Activated T-cell treated with anti-CD3 and anti-CD28 coated beads, Interleukin-2, amount 50 U/mL, for 4 hours (primary cell): ENCODE data around the gene CLCN4. TPM values are rescaled to one million over a fixed set of nuclear protein-coding genes. Genes with fewer than 3 reads are reported as not detected.

ENCODE experiments used
- ATAC-seq, 2 donors: fragments of 200-7000 bp; cut with Tn5 transposase; one replicate each; pipeline ENCODE4 v1.10.0; 2021
- DNase-seq: peaks from one replicate; pipeline ENCODE4 v3.0.0-alpha.2; 2020
- H3K27me3 Mint-ChIP-seq: one replicate; pipeline ENCODE4 v1.8.0; 2021; ENCODE audit warnings: low read depth, mixed read lengths
- H3K36me3 Mint-ChIP-seq: one replicate; pipeline ENCODE4 v1.8.0; 2022; ENCODE audit warnings: mixed read lengths; ENCODE audit not compliant: insufficient read depth
- H3K4me1 Mint-ChIP-seq: one replicate; pipeline ENCODE4 v1.8.0; 2021; ENCODE audit warnings: low read depth, mixed read lengths
- H3K4me3 Mint-ChIP-seq: one replicate; pipeline ENCODE4 v1.8.0; 2021; ENCODE audit warnings: mild to moderate bottlenecking, moderate library complexity, mixed read lengths
- H3K9me3 Mint-ChIP-seq: one replicate; pipeline ENCODE4 v1.8.0; 2021; ENCODE audit warnings: mixed read lengths
- total RNA-seq, 3 donors: library from RNA; stranded (reverse); gene quantifications; one replicate each; pipeline ENCODE4 v1.2.1, GENCODE V29; 2021

CLCN4 gene
- total RNA-seq, 3 donors from 2014 or later: 0.05 to 0.35 (median 0.08) TPM

DNA sequence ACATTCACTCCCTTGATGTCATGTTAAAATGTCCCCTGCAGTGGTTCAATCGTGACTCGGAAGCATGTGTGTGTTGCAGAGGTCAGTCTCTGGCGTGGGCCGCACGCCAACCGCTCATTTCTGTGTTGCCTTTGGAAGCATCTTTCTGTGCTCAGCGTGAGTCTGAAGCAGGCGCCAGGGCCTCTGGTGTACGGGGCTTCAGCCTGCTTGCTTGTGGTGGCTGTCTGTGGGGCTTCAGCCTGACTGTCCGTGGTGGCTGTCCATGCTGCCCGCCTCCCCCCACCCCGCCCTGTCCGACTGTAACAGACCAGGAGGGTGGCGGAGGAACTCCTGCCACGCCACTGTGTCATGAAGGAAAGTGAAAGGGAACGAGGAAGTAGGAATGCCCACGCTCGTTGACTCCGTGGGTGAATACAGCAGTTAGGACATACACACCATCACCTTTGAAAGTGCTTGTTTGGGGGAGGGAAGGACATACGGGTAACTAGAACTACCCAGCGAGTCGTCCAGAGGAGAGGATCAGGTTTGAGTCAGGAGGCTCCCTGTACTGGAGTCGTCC lies 14.7 kb upstream of the CLCN4 start:
- H3K9me3 Mint-ChIP-seq: no peaks in the 10 kb centered on the region
- peaks cover 12% of the 10 kb centered on the region for H3K36me3 Mint-ChIP-seq
- no peaks in the 10 kb centered on the region for H3K27me3 Mint-ChIP-seq
- H3K4me3 Mint-ChIP-seq: no peak overlapping the region
- no peak for DNase-seq
- ATAC-seq: no peak
- H3K4me1 Mint-ChIP-seq: no peaks in the 10 kb centered on the region

DNA sequence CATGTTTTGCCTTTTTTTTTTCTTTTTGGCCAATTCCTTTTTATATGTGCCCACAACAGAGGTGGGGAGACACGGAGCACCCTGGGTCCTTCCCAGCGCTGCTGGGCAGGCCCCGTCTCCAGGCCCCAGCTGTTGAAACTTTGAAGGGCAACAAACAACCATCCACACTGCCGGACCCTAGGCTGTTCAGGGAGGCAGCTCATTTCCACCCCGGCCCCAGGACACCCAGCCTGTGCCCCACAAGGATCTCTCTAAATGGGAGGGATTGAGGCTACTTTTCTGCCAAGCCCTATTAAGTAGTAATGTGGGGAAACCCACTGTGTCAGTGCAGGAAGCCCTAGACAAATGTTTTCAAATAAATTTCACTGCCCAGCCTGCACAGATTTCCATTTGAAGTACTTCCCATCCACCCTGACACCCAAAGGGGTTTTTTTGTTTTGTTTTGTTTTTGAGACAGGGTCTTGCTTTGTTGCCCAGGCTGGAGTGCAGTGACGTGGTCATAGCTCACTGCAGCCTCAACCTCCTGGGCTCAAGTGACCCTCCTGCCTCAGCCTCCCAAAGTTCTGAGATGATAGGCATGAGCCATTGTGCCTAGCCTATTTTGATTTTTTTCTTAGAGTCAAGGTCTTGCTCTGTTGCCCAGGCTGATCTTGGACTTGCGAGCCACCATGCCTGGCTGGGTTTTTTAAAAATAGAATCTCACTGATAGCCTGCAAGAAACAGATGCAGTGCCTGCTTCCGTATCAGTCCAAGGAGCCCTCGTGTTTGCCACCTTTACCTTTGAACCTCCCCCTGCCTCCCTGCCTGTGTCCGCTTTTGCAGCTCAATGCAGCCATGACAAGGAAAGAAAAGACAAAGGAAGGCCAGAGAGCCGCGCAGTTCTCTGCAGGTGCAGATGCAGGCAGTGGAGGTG lies 13.4 kb upstream of the CLCN4 start:
- DNase-seq (no peak), ATAC-seq (no peak)
- Mint-ChIP-seq H3K4me3 (no peak overlapping the region), H3K27me3 (no peaks in the 10 kb centered on the region), H3K4me1 (no peaks in the 10 kb centered on the region), H3K36me3 (peaks cover 9% of the 10 kb centered on the region), H3K9me3 (no peaks in the 10 kb centered on the region)

DNA sequence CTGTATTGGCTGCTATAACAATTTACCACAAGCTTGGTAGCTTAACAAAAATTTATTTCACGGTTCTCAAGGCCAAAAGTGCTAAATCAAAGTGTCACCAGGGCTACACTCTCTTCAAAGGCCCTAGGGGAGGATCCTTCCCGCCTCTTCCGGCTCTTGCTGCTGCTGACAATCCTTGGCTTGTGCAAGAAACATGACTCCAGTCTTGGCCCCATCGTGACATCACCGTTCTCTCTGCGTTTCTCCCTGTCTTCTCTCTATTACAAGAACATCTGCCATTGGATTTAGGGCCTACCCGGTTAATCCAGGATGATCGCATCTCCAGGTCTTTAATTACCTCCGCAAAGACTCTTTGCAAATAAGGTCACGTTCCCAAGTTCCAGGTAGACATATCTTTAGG lies 10.4 kb upstream of the CLCN4 start:
- H3K4me1 Mint-ChIP-seq: no peaks in the 10 kb centered on the region
- no peak for DNase-seq
- no peaks in the 10 kb centered on the region for H3K27me3 Mint-ChIP-seq
- peaks cover 9% of the 10 kb centered on the region for H3K36me3 Mint-ChIP-seq
- H3K9me3 Mint-ChIP-seq: no peaks in the 10 kb centered on the region
- ATAC-seq: no peak
- H3K4me3 Mint-ChIP-seq: no peak overlapping the region

DNA sequence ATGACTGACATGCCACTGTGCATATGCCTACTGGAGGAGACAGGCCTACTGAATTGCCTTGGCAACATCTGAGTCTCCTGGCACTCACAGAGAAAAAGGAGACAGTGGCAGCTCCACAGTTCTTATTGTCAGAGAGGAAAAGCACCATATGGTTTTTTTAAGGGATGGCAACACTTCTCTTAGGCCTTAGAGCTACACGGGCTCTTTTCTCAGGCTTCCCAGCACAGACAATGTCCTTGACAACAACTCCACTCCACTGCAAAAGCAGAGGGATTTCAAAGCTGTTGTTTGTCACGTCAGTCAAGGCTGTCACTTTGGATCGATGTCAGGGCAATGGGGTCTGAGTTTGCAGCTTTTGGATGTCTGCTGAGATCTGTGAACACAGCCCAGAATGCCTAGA lies 4.7 kb upstream of the CLCN4 start:
- no peak for DNase-seq
- no peaks in the 10 kb centered on the region for H3K9me3 Mint-ChIP-seq
- peaks cover 9% of the 10 kb centered on the region for H3K27me3 Mint-ChIP-seq
- H3K36me3 Mint-ChIP-seq: no peaks in the 10 kb centered on the region
- H3K4me1 Mint-ChIP-seq: peaks cover 3% of the 10 kb centered on the region
- ATAC-seq: no peak
- no peak overlapping the region for H3K4me3 Mint-ChIP-seq

DNA sequence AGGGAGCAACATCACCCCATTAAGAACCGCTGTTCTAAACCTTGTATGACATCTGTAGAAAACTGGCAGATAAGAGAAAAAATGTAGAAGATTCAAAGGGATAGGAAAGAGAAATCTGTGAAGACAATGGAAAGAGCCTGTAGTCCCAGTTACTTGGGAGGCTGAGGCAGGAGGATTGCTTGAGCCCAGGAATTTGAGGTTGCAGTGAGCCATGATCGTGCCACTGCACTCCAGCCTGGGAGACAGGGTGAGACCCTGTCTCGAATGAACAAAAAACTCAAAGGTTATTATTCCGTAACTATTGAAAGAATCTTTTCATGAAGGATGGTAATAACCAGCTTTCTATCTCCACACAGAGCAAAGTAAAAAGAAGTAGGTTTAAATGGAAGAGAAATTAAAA lies 1.6 kb upstream of the CLCN4 start:
- no peaks in the 10 kb centered on the region for H3K9me3 Mint-ChIP-seq
- no peak for ATAC-seq
- DNase-seq: no peak
- H3K36me3 Mint-ChIP-seq: no peaks in the 10 kb centered on the region
- peaks cover 4% of the 10 kb centered on the region for H3K4me1 Mint-ChIP-seq
- no peak overlapping the region for H3K4me3 Mint-ChIP-seq
- H3K27me3 Mint-ChIP-seq: peaks cover 26% of the 10 kb centered on the region

DNA sequence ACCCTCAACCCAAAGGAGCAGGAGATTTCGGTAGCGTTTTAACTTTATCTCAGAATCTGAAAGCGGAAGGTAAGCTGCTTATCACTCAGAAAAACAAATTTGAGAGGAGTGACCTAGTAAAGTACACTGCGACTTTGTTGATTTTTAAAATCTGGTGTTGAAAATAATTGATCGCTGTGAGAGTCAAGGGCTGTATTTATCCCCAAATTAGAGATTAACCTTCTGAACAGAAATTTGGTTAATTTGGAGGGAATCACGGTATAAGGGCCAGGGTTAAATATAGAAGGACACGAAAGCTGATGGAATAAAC lies 212 bp downstream of the CLCN4 start:
- Mint-ChIP-seq H3K4me3 (peak overlapping the region; percentile 19), H3K4me1 (peaks cover 4% of the 10 kb centered on the region), H3K9me3 (no peaks in the 10 kb centered on the region), H3K27me3 (peaks cover 37% of the 10 kb centered on the region), H3K36me3 (no peaks in the 10 kb centered on the region)
- ATAC-seq (no peak), DNase-seq (no peak)

DNA sequence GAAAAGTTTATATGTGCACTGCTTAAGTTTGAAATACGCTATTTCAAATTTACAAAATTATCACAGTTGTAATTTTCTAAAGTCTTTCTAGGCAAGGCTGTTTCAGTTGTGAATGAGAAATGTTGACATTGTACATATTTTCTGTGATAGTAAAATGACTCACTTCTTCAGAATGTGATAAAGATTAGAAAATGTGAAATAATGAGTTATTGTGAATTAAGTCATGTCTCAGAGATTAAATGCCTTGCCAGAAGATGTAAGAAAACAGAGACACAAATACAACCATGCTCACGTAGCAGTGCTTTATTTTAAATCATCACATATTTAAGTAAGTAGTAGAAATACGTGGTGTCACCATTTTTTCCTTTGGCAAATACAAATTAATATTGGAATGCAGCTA lies 768 bp downstream of the CLCN4 start:
- Mint-ChIP-seq H3K9me3 (no peaks in the 10 kb centered on the region), H3K27me3 (peaks cover 37% of the 10 kb centered on the region), H3K4me3 (no peak overlapping the region), H3K4me1 (peaks cover 4% of the 10 kb centered on the region), H3K36me3 (no peaks in the 10 kb centered on the region)
- DNase-seq (no peak), ATAC-seq (no peak)

DNA sequence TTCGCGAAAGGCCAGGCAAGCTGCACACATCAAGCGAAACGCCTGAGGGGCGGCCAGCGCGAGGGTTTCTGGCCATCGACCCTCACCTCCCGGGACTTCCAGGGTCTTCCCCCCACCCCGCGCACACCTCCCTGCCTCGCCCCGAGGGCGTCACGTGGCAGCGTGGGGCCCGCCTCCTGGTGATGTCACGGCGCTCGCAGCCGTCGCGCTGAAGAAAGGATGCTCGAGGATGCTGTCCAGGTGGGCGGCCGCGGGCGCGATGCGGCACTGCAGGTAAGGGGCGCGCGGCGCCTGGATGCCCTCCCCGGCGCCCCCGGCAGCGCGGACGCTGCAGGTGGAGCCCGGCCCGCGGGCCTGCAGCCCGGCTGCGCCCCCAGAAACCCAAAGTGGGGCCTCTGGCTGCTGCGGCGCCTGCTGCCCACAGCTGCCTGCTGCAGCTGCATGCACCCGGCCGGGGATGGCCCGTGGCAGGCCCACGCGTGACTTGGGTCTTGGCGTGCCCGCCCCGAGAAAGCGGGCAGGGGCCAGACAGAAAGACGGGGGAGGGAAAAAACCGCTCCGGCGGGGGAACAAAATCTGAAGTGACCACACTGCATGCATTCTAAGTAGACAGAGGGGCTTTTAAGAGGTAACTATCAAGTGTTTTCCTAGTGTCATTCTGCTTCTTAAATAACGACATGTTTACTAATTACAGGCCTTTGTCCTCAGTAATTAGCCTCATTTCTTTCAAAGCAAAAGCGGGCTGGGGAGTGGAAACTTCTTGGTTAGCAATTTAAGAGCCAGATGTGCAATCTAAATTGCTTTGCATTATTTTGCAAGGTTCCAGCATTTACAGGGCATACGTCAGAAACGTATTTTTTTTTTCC lies 1.7 kb downstream of the CLCN4 start:
- H3K36me3 Mint-ChIP-seq: no peaks in the 10 kb centered on the region
- no peak overlapping the region for H3K4me3 Mint-ChIP-seq

DNA sequence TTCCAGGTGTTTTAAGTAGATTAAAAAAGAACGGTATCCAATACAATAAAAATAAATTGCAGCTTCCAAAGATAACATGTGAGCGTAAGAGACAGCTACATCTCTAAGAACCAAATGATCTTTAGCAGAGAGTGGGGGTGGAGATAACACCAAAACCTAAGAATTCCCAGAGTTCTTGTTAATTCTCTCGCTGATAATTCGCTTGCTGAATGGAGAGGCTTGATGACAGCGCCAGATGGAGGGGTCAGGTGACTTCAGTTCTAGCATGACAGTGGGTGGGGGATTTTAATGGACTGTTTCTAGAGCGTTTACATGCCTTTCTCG lies 2.3 kb downstream of the CLCN4 start:
- Mint-ChIP-seq H3K4me1 (peaks cover 4% of the 10 kb centered on the region), H3K27me3 (peaks cover 42% of the 10 kb centered on the region), H3K4me3 (no peak overlapping the region), H3K9me3 (no peaks in the 10 kb centered on the region), H3K36me3 (no peaks in the 10 kb centered on the region)
- no peak for DNase-seq
- no peak for ATAC-seq

More for the DNA sequence above, 1.7 kb downstream of the CLCN4 start:
- H3K4me1 Mint-ChIP-seq: peaks cover 4% of the 10 kb centered on the region
- peaks cover 37% of the 10 kb centered on the region for H3K27me3 Mint-ChIP-seq
- ATAC-seq: no peak
- no peaks in the 10 kb centered on the region for H3K9me3 Mint-ChIP-seq
- no peak for DNase-seq

DNA sequence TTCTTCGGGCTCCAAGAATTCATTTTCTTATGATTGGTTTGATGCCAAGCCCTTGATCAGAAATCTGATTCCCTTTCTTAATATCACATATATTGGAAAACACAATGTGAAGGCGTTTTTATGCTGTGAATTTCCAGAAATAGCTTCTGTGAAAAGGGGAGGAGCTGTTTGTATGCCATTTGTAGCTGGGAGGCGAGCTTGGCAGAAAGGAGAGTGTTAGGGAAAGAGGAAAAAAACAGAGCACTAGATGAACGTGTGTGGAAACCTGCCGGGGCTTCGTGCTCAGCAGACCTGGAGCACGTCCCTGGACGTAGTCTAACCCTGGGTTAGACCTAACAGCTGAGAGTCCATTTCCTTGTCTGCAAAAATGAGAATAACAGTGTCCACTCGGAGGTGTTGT lies 3.4 kb downstream of the CLCN4 start:
- no peaks in the 10 kb centered on the region for H3K36me3 Mint-ChIP-seq
- ATAC-seq (no peak), DNase-seq (no peak)
- H3K4me3 Mint-ChIP-seq: no peak overlapping the region
- H3K9me3 Mint-ChIP-seq: no peaks in the 10 kb centered on the region
- peaks cover 4% of the 10 kb centered on the region for H3K4me1 Mint-ChIP-seq
- peaks cover 45% of the 10 kb centered on the region for H3K27me3 Mint-ChIP-seq

DNA sequence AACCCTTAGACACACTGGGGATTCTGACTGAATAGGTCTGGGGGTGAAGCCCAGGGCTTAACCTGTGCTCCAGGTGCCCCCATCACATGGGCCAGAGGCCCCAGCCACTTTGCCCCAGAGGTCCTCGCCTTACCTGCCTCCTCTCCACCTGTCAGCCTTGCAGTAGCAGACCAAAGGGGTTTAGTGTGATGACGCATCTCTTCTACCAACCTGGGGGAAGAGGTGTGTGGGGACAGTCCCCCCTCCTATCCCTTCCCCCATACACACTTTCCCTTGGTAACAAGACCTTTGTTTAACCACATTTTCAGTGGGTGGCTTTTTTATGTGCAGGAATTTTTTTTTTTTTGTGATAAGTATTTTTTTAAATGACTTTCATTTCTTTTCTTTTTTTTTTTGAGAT lies 6.3 kb downstream of the CLCN4 start:
- Mint-ChIP-seq H3K4me1 (peaks cover 2% of the 10 kb centered on the region), H3K36me3 (no peaks in the 10 kb centered on the region), H3K9me3 (no peaks in the 10 kb centered on the region), H3K4me3 (no peak overlapping the region), H3K27me3 (peaks cover 36% of the 10 kb centered on the region)
- ATAC-seq: no peak
- no peak for DNase-seq

DNA sequence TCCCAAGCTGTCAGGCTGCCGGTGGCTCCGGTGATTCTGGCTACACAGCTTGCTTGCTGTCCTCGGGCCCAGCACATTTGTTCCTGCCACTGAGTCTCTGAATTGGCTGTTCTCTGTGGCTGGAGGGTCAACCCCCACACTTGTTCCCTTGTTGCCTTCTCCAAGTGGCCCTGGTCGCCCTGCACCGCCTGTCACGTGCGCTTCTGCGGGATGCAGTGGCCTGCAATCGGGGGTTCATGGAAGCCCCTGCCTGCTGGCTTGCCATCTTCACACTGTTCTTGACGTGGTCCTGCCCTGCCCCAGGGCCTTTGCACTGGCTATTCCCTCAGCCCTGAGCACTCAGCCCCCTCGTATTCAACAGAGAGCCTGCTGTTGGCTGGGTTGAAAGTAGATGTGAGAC lies 8.1 kb downstream of the CLCN4 start:
- H3K9me3 Mint-ChIP-seq: no peaks in the 10 kb centered on the region
- no peak overlapping the region for H3K4me3 Mint-ChIP-seq
- no peaks in the 10 kb centered on the region for H3K36me3 Mint-ChIP-seq
- ATAC-seq (no peak), DNase-seq (no peak)
- peaks cover 2% of the 10 kb centered on the region for H3K4me1 Mint-ChIP-seq
- H3K27me3 Mint-ChIP-seq: peaks cover 24% of the 10 kb centered on the region

DNA sequence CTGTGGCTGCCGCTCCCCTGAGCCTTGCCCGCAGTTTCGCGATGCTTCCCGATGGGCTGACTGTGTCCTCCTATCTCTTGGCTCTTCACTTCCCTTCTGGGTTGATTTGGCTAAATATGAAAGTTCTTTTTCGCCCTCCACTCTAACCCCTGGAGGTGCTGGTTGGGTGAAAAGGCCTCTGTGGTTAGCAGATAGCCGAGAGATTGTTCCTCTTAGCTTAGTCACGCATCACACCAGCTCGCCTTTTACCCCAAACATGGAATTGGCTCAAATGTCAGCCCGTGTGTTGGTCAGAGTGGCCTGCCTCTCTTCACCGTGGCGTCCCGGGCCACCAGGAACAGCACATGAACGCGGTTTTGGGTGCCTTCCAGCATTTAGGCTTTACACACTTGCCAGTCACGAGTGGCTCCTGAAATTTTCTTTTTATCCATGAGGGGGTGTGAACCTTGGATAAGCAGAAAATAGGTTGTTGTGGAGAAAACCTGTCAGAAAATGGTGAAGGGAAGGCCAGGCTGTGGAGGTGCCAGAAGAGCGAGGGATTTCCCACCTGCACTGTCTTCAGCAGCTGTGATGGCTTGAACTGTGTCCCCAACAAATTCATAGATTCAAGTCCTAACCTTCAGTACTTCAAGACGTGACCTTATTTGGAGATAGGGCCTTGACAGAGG lies 8.9 kb downstream of the CLCN4 start:
- peaks cover 16% of the 10 kb centered on the region for H3K27me3 Mint-ChIP-seq
- H3K36me3 Mint-ChIP-seq: no peaks in the 10 kb centered on the region
- no peak for ATAC-seq
- H3K4me3 Mint-ChIP-seq: no peak overlapping the region
- H3K4me1 Mint-ChIP-seq: peaks cover 2% of the 10 kb centered on the region
- no peak for DNase-seq
- no peaks in the 10 kb centered on the region for H3K9me3 Mint-ChIP-seq

DNA sequence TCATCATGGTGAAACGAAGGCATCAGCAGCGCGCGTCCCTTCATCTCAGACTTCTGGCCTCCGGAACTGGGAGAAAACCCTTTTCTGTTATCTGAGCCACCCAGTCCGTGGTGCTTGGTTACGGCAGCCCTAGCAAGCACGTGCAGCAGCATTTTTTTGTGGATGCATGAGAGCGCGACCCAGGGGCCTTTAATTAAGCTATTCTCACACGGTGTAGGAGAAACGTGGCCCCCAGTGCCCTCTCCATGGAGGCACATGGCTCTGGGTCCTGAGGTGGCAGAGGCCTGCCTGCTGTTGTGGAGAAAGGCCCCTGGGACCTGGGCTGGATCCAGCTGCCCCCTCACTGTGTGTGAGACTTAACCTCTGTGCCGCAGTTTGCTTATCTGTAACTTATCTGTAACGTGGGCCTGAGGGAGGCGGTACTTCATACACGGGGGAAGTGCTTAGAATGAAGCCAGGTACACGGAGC lies 9.5 kb downstream of the CLCN4 start:
- H3K4me1 Mint-ChIP-seq: peaks cover 2% of the 10 kb centered on the region
- DNase-seq: no peak
- H3K4me3 Mint-ChIP-seq: no peak overlapping the region
- H3K9me3 Mint-ChIP-seq: no peaks in the 10 kb centered on the region
- ATAC-seq: no peak
- H3K27me3 Mint-ChIP-seq: peaks cover 10% of the 10 kb centered on the region
- H3K36me3 Mint-ChIP-seq: no peaks in the 10 kb centered on the region
